ENCODE results near the gene PCSK1N. TPM values are rescaled to one million over a fixed set of nuclear protein-coding genes. Genes with fewer than 3 reads are reported as not detected.

The PCSK1N gene
- total and polyA plus RNA-seq, 9 of the 15 experiments (the other 6 are each of a cell fraction or from before 2014, with no cell fraction given), result 0.07 to 0.55 (median 0.54) TPM; not detected in 6

GRCh38 chrX:48864210-48864609 is 28.8 kb upstream of the PCSK1N start (continued):
- no peak for TF ChIP-seq ARNT (IDR thresholded peaks at IDR 0.05)
- no peak for TF ChIP-seq LCOR (CRISPR knock-in tag; IDR thresholded peaks at IDR 0.05)
- no peak for TF ChIP-seq GTF2E2 (tag; IDR thresholded peaks at IDR 0.05)
- no peak for TF ChIP-seq NFRKB (IDR thresholded peaks at IDR 0.05; ENCODE audit: low read depth)
- no peak for TF ChIP-seq TRIM28 (IDR thresholded peaks at IDR 0.05)
- TF ChIP-seq ELF4 (CRISPR knock-in tag; IDR thresholded peaks at IDR 0.05), result no peak
- TF ChIP-seq SMAD3 (CRISPR knock-in tag; conservative IDR thresholded peaks at IDR 0.05), result 0 out of 2 replicates have a peak, but pooled peaks have one; percentile 47
- no peak for TF ChIP-seq ZNF696 (CRISPR knock-in tag; conservative IDR thresholded peaks at IDR 0.05)
- no peak for TF ChIP-seq ZBTB34 (CRISPR knock-in tag; IDR thresholded peaks at IDR 0.05)
- TF ChIP-seq HMGN3 (IDR thresholded peaks at IDR 0.05; ENCODE audit: borderline replicate concordance, extremely low read depth, insufficient read length, low read depth, low read length), result no peak
- TF ChIP-seq MLLT1 (IDR thresholded peaks at IDR 0.05), result 0 out of 4 replicates have a peak, but pooled peaks of 1 of the 2 experiments have one; percentile 12
- TF ChIP-seq ZNF318 (IDR thresholded peaks at IDR 0.05; ENCODE audit: borderline replicate concordance in 1 of 2, low read depth in 1 of 2), result 0 out of 4 replicates have a peak, but pooled peaks of 1 of the 2 experiments have one; percentile 60
- no peak for TF ChIP-seq MCM7 (IDR thresholded peaks at IDR 0.05)
- TF ChIP-seq PHB2 (IDR thresholded peaks at IDR 0.05; ENCODE audit: low read depth), result no peak
- no peak for TF ChIP-seq GABPB1 (CRISPR knock-in tag; IDR thresholded peaks at IDR 0.05)
- no peak for TF ChIP-seq SRF (CRISPR knock-in tag; IDR thresholded peaks at IDR 0.05)
- no peak for TF ChIP-seq GTF2F1 (IDR thresholded peaks at IDR 0.05; ENCODE audit: low read depth, low read length)
- TF ChIP-seq SLC30A9 (CRISPR knock-in tag; IDR thresholded peaks at IDR 0.05), result no peak

All from K562 (cell line).